OCI-LY7 (cell line): ENCODE measurements around the gene DDX5. TPM values are rescaled to one million over a fixed set of nuclear protein-coding genes. Genes with fewer than 3 reads are reported as not detected.

ENCODE experiments used
- BruUV-seq: library from RNA; stranded (reverse); fragments of 400-500 nt; replicated peaks from 2 replicates; lab custom pipeline; 2021; lab: Mats Ljungman, UMichigan
- CTCF ChIA-PET: fragments of 300-600 bp; sonication (Branson Sonifier 250); formaldehyde crosslinking; loops from one replicate; lab custom pipeline; 2022; ENCODE audit warnings: antibody characterized with exemption; ENCODE audit not compliant: unreplicated experiment; lab: Charles Lee
- POLR2A ChIA-PET: fragments of 300-600 bp; sonication (Branson Sonifier 250); formaldehyde crosslinking; loops from one replicate; lab custom pipeline; 2022; ENCODE audit warnings: antibody characterized with exemption; lab: Charles Lee
- DNase-seq: peaks from one replicate; pipeline ENCODE4 v3.0.0-alpha.2; 2015; ENCODE audit warnings: low spot score
- H2AFZ ChIP-seq: fragments of 200-600 bp; sonication (generic), shearing (Covaris generic); 2 replicates; pipeline ENCODE4 v1.6.1; 2014; ENCODE audit warnings: mild to moderate bottlenecking, antibody characterized with exemption, low read length, moderate library complexity
- H3K27ac ChIP-seq: fragments of 200-600 bp; sonication (generic); 2 replicates; pipeline ENCODE4 v1.5.1; 2014; ENCODE audit warnings: mixed run types, low read depth, mild to moderate bottlenecking, moderate library complexity, low read length, inconsistent platforms; ENCODE audit not compliant: poor library complexity, severe bottlenecking
- H3K36me3 ChIP-seq: fragments of 200-600 bp; sonication (generic); 2 replicates; pipeline ENCODE4 v1.6.1; 2014; ENCODE audit warnings: mild to moderate bottlenecking, antibody characterized with exemption, low read length, moderate library complexity, mixed read lengths; ENCODE audit not compliant: insufficient read depth
- H3K4me1 ChIP-seq: fragments of 200-600 bp; sonication (generic); 2 replicates; pipeline ENCODE4 v1.5.1; 2014; ENCODE audit warnings: mild to moderate bottlenecking, low read length; ENCODE audit not compliant: insufficient read depth, poor library complexity, severe bottlenecking
- H3K4me2 ChIP-seq: fragments of 200-600 bp; sonication (generic); 2 replicates; pipeline ENCODE4 v1.6.1; 2014; ENCODE audit warnings: mild to moderate bottlenecking, low read length
- H3K4me3 ChIP-seq: fragments of 200-600 bp; sonication (generic); 2 replicates; pipeline ENCODE4 v1.5.1; 2014; ENCODE audit warnings: mild to moderate bottlenecking, low read depth, low read length; ENCODE audit not compliant: poor library complexity, severe bottlenecking
- H3K79me2 ChIP-seq: fragments of 200-600 bp; sonication (generic); 2 replicates; pipeline ENCODE4 v1.6.1; 2016; ENCODE audit warnings: low read depth, mild to moderate bottlenecking, low read length, moderate library complexity, mixed read lengths; ENCODE audit not compliant: insufficient read depth
- H3K9me2 ChIP-seq: fragments of 200-600 bp; sonication (generic); 2 replicates; pipeline ENCODE4 v1.6.1; 2016; ENCODE audit warnings: mild to moderate bottlenecking, low read length, mixed read lengths; ENCODE audit not compliant: insufficient read depth
- H3K9me3 ChIP-seq: fragments of 200-600 bp; sonication (generic); 2 replicates; pipeline ENCODE4 v1.6.1; 2014; ENCODE audit warnings: mild to moderate bottlenecking, mixed run types, low read length, mixed read lengths
- H4K20me1 ChIP-seq: fragments of 200-600 bp; sonication (generic); 2 replicates; pipeline ENCODE4 v1.6.1; 2014; ENCODE audit warnings: mild to moderate bottlenecking, antibody characterized with exemption, low read length, moderate library complexity, mixed read lengths; ENCODE audit not compliant: insufficient read depth
- CTCF ChIP-seq: fragments of 200-600 bp; sonication (generic); conservative IDR thresholded peaks from 2 replicates; pipeline ENCODE4 v1.5.1; 2014; ENCODE audit warnings: mild to moderate bottlenecking, antibody characterized with exemption, low read length, moderate library complexity, mixed read lengths
- EZH2phosphoT487 ChIP-seq: fragments of 200-600 bp; sonication (generic); IDR thresholded peaks from 2 replicates; pipeline ENCODE4 v1.6.1; 2018; ENCODE audit warnings: low read depth, borderline replicate concordance, mild to moderate bottlenecking, mixed run types, antibody characterized with exemption, low read length, moderate library complexity, mixed read lengths
- intact Hi-C: fragments of 100-400 bp; cut with micrococcal nuclease; formaldehyde crosslinking; loops from one replicate; pipeline ENCODE4 v1.10.0; 2022; ENCODE audit not compliant: unreplicated experiment
- total RNA-seq, 2 experiments: library from RNA; depleted of rRNA in 1 of 2; stranded (reverse); fragments of >200 nt in 1 of 2; shearing (Covaris generic) in 1 of 2; gene quantifications; 2 replicates each; pipeline ENCODE4 v1.2.3, GENCODE V29; 2014 to 2022

The DDX5 gene
- total RNA-seq, 2 experiments from 2014 or later: 362 to 815 TPM

- Histone ChIP-seq H3K4me2 (no peak overlapping the region), H3K79me2 (no peaks in the 10 kb centered on the region), H3K4me1 (no peaks in the 10 kb centered on the region), H3K9me3 (no peaks in the 10 kb centered on the region), H3K9me2 (no peaks in the 10 kb centered on the region), H3K27ac (no peak overlapping the region), H2AFZ (no peak overlapping the region), H3K4me3 (no peak overlapping the region), H3K36me3 (peaks cover 100% of the 10 kb centered on the region), H4K20me1 (no peaks in the 10 kb centered on the region)
- intact Hi-C loops: loop anchor here (5.0 kb wide), 1 partner anchor 112 kb away; no protein-coding TSS in a partner anchor
- no TSS peak for BruUV-seq
- POLR2A ChIA-PET: interaction anchor here (0.6 kb wide), 1 partner anchor 67 kb away, joined by 3 read pairs; no protein-coding TSS in a partner anchor
- DNase-seq: no peak
- CTCF ChIA-PET: interaction anchor here (0.5 kb wide), 1 partner anchor 15 kb away, joined by 4 read pairs; no protein-coding TSS in a partner anchor
- TF ChIP-seq EZH2phosphoT487: no peak
- TF ChIP-seq CTCF: no peak
These were observed 29.3 kb upstream of the DDX5 start for GRCh38 chr17:64535357-64535756.

GRCh38 chr17:64534187-64534586 is 28.1 kb upstream of the DDX5 start:
- Histone ChIP-seq H3K9me2 (no peaks in the 10 kb centered on the region), H3K4me2 (no peak overlapping the region), H3K4me3 (no peak overlapping the region), H3K9me3 (no peaks in the 10 kb centered on the region), H2AFZ (no peak overlapping the region), H3K27ac (no peak overlapping the region), H3K4me1 (no peaks in the 10 kb centered on the region), H3K79me2 (no peaks in the 10 kb centered on the region), H3K36me3 (peaks cover 100% of the 10 kb centered on the region), H4K20me1 (no peaks in the 10 kb centered on the region)
- POLR2A ChIA-PET: interaction anchor here (0.8 to 1.7 kb wide), 2 partner anchors 12 to 36 kb away, joined by 4 to 6 read pairs; no protein-coding TSS in a partner anchor
- BruUV-seq: no TSS peak
- CTCF ChIA-PET: interaction anchor here (0.5 kb wide), 1 partner anchor 399 kb away, joined by 4 read pairs; no protein-coding TSS in a partner anchor
- TF ChIP-seq CTCF (peak; percentile 48), EZH2phosphoT487 (no peak)
- DNase-seq: peak; percentile 20
- intact Hi-C loops: no loop called here

GRCh38 chr17:64533784-64534183 is 27.7 kb upstream of the DDX5 start:
- intact Hi-C loops: no loop called here
- BruUV-seq: no TSS peak
- no peak for TF ChIP-seq EZH2phosphoT487
- no peak for TF ChIP-seq CTCF
- POLR2A ChIA-PET: interaction anchor here (0.8 to 1.7 kb wide), 3 partner anchors 12 to 35 kb away, joined by 3 to 6 read pairs (median 4); no protein-coding TSS in a partner anchor
- Histone ChIP-seq H3K9me2 (no peaks in the 10 kb centered on the region), H3K27ac (no peak overlapping the region), H3K4me2 (no peak overlapping the region), H4K20me1 (no peaks in the 10 kb centered on the region), H3K4me3 (no peak overlapping the region), H3K9me3 (no peaks in the 10 kb centered on the region), H2AFZ (no peak overlapping the region), H3K4me1 (no peaks in the 10 kb centered on the region), H3K36me3 (peaks cover 100% of the 10 kb centered on the region), H3K79me2 (no peaks in the 10 kb centered on the region)
- DNase-seq: no peak
- CTCF ChIA-PET: interaction anchor here (0.5 kb wide), 1 partner anchor 399 kb away, joined by 4 read pairs; no protein-coding TSS in a partner anchor
